ENCODE results near the gene GNAQ. TPM values are rescaled to one million over a fixed set of nuclear protein-coding genes. Genes with fewer than 3 reads are reported as not detected.

Gene GNAQ
- polyA plus RNA-seq, 1 experiment = 21.4 TPM

DNA sequence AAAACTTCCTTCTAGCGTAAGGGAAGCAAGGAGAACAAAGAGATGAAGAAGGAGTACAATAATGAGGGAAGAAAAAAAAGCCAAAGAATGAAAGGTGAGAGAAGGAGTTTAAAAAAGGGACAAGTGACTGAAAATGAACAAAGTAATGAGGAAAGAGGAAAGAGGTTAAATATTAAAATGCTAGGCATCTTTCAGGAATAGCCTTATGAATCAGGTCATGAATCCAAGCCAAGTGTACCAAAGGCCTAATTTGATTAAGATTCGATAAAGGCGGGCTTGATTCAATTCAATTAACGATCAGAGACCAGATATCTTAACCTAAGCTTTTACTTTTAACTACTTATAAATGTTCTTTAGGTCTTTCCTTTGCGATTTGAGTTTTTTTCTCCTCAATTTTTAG lies 241.7 kb downstream of the GNAQ start:
- ChIA-PET POLR2A (no interaction called here), CTCF (interaction anchor here (0.6 to 1.9 kb wide), 4 partner anchors 17 to 262 kb away, joined by 3 to 7 read pairs (median 4); no protein-coding TSS in a partner anchor)
- TF ChIP-seq, protein P1, sequence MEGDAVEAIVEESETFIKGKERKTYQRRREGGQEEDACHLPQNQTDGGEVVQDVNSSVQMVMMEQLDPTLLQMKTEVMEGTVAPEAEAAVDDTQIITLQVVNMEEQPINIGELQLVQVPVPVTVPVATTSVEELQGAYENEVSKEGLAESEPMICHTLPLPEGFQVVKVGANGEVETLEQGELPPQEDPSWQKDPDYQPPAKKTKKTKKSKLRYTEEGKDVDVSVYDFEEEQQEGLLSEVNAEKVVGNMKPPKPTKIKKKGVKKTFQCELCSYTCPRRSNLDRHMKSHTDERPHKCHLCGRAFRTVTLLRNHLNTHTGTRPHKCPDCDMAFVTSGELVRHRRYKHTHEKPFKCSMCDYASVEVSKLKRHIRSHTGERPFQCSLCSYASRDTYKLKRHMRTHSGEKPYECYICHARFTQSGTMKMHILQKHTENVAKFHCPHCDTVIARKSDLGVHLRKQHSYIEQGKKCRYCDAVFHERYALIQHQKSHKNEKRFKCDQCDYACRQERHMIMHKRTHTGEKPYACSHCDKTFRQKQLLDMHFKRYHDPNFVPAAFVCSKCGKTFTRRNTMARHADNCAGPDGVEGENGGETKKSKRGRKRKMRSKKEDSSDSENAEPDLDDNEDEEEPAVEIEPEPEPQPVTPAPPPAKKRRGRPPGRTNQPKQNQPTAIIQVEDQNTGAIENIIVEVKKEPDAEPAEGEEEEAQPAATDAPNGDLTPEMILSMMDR (IDR thresholded peaks at IDR 0.05; ENCODE audit: insufficient read depth, low read depth, low read length) = no peak

DNA sequence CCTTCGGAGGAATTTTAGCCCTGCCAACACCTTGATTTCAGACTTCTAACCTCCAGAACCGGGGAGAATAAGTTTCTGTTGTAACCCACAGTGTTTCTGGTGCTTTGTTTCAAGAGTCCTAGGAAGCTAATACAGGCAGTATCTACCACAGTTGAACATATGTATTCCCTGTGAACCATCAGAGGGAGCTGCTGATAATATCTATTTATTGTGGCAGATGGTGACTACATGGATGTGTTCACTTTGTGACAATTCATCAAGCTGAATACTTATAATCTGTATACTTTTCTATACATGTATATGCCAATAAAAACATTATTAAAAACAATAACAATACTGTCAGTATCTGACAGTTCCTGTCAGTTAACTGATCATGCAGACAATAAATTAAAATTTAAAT lies 246.3 kb downstream of the GNAQ start:
- Histone ChIP-seq H3K4me3 (ENCODE audit: low read depth, low read length) (no peak overlapping the region), H3K36me3 (ENCODE audit: control insufficient read depth, insufficient read depth, low read length) (no peaks in the 10 kb centered on the region), H3K27me3 (ENCODE audit: control insufficient read depth, insufficient read depth, low read length) (no peaks in the 10 kb centered on the region)
- CTCF ChIA-PET = no interaction called here
- POLR2A ChIA-PET = no interaction called here
- DNase-seq (ENCODE audit: low read depth) = no peak
- TF ChIP-seq, protein P1 (IDR thresholded peaks at IDR 0.05; ENCODE audit: insufficient read depth, low read depth, low read length) = no peak

More for the DNA sequence above, 241.7 kb downstream of the GNAQ start:
- no peak for DNase-seq (ENCODE audit: low read depth)
- Histone ChIP-seq H3K27me3 (ENCODE audit: control insufficient read depth, insufficient read depth, low read length) (no peaks in the 10 kb centered on the region), H3K4me3 (ENCODE audit: low read depth, low read length) (no peak overlapping the region), H3K36me3 (ENCODE audit: control insufficient read depth, insufficient read depth, low read length) (no peaks in the 10 kb centered on the region)

DNA sequence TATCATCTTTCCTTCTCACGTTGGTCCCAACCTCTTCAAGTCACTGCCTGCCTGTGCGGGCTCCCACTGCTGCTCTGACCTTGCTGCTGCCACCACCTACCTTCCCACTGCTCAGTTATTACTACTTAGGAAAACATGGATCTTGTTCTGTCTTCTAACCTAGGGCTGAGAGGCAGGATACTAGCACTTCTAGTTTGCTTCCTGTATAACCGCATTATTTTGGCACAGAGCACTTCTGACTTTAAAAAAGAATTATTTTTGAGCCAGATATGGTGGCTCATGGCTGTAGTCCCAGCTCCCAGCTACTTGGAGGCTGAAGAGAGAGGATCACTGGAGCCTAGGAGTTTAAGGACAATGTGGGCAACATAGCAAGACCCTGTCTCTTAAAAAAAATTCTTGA lies 248.1 kb downstream of the GNAQ start:
- H3K27me3 ChIP-seq (ENCODE audit: control insufficient read depth, insufficient read depth, low read length) = no peaks in the 10 kb centered on the region
- ChIA-PET CTCF (no interaction called here), POLR2A (no interaction called here)
- TF ChIP-seq, protein P1 (IDR thresholded peaks at IDR 0.05; ENCODE audit: insufficient read depth, low read depth, low read length) = no peak
- no peak overlapping the region for H3K4me3 ChIP-seq (ENCODE audit: low read depth, low read length)
- DNase-seq (ENCODE audit: low read depth) = no peak
- no peaks in the 10 kb centered on the region for H3K36me3 ChIP-seq (ENCODE audit: control insufficient read depth, insufficient read depth, low read length)

DNA sequence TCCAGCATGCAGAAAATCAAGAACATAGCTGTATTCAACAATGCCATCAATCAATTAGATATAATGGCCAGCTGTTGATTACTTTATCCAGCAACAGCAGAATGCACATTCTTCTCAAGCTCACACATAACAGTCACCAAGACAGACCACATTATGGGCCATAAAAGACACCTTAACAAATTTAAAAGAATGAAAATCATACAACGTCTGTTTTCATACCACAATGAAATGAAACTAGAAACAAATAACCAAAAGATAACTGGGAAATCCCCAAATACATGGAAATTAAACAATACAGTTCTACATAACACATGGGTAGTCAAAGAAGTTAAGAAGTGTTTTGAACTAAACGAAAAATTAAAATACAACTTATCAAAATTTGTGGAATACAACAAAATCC lies 252.6 kb downstream of the GNAQ start:
- H3K4me3 ChIP-seq (ENCODE audit: low read depth, low read length) = no peak overlapping the region
- H3K27me3 ChIP-seq (ENCODE audit: control insufficient read depth, insufficient read depth, low read length) = no peaks in the 10 kb centered on the region
- POLR2A ChIA-PET = no interaction called here
- no peak for DNase-seq (ENCODE audit: low read depth)
- TF ChIP-seq, protein P1 (IDR thresholded peaks at IDR 0.05; ENCODE audit: insufficient read depth, low read depth, low read length) = no peak
- H3K36me3 ChIP-seq (ENCODE audit: control insufficient read depth, insufficient read depth, low read length) = no peaks in the 10 kb centered on the region
- CTCF ChIA-PET = no interaction called here

DNA sequence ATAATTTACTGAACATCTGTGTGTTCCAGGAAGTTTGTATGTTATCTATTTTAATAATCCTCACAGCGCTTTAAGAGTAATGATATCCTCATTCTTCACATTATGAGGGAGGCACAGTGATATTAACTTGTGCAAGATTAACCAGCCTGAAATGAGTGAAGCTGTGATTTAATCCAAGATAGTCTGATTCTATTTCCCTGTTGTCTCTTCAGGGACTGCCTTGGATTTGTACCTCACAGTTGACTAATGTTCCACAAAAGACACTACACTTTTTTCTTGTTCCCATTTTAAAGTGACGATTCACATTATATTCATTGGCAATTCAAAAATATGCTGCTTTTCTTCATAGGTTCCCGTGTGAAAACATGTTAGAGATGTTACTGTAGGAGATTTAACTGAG lies 258.2 kb downstream of the GNAQ start:
- CTCF ChIA-PET = interaction anchor here (0.8 to 2.2 kb wide), 2 partner anchors 18 to 467 kb away, joined by 3 to 7 read pairs; no protein-coding TSS in a partner anchor
- no peaks in the 10 kb centered on the region; the same call in 1 of the 2 replicates for H3K36me3 ChIP-seq (ENCODE audit: control insufficient read depth, insufficient read depth, low read length)
- H3K4me3 ChIP-seq (ENCODE audit: low read depth, low read length) = no peak overlapping the region
- H3K27me3 ChIP-seq (ENCODE audit: control insufficient read depth, insufficient read depth, low read length) = no peaks in the 10 kb centered on the region
- POLR2A ChIA-PET = no interaction called here
- TF ChIP-seq, protein P1 (IDR thresholded peaks at IDR 0.05; ENCODE audit: insufficient read depth, low read depth, low read length) = no peak
- DNase-seq (ENCODE audit: low read depth) = no peak

All from BJ (cell line).